Globus pallidus (tissue), 1 donor: ENCODE data around the gene TMEM132A.
"Not testable (repeated sequence)": the region's sequence is repeated elsewhere in the genome, so short reads cannot be mapped to it uniquely, and the experiment has no call there.

Source experiments
- DNase-seq: peaks from one replicate; pipeline ENCODE4 v3.0.0-alpha.2; 2015; ENCODE audit warnings: low spot score

The TMEM132A gene

GRCh38 chr11:60905047-60905446, 19.2 kb upstream of the TMEM132A start:
- no peak for DNase-seq

DNA sequence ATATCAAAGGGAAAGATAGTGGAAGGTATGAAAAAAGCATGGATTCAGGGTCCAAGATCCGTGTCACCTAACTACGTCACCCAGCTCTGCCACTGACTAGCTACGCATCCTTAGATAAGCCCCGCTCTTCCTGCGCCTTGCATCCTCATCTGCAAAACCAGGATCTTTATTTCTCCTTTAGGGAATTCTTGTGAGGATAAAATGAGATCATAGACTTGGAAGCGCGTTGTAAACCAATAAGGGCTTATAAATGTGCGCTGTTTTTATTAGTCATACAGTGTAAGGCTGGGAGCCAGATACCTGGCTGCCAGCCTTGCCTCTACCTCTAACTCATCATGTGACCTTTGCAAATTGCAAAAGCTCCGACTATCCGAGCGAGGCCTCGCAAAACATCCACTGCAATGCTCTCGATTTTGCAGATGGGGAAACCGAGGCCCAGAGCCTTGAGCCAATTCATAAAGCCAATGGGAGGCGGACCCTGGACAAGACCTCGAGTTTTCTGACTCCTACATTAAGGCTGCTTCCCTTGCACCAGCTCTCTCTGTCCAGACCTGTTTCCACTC, 18.6 kb upstream of the TMEM132A start:
- DNase-seq = no peak

DNA sequence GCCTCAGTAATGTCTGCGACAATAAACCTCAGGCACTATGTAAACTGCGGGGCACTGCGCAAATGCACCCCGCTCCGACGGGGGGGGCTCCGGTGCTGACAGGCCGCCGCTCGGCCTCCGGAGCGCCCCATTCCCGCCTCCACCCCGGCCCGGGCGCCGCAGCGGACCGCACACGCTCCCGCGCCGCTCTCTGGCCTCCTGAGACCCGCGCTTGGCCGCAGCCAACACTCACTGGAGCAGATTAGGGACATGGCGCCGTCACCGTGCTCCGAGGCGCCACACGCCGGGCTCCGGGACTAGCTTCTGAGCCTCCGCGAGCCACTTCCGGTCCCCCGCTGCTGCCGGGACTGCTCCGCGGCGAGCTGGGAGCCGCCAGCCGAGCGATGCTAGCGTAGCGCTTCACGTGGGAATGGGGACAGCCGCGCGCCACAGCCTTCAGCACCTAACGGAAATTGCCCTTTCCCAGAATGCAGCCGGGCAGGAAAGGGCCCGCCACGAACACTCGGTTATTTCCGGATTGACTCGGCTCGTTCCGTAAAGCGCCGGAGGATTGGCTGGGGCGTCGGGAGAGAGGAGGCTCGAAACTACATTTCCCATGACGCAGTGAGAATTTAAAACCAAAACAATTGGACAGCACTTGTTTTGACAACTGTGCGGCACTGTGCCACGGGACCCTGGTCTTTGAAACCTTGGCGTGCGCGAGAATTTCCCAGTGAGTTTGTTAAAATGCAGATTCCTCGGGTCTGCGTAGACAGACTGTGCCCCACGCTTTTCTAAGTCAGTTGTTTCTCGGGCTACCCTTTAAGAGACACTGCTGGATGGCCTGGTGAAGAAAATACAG, 17.9 kb upstream of the TMEM132A start, which contains the start of gene PRPF19:
PRPF19 (minus strand) TSS at position 454 of the 841 bp plus-strand sequence; CDS start at position 251, 203 bp downstream.
- DNase-seq = peak; percentile 97

DNA sequence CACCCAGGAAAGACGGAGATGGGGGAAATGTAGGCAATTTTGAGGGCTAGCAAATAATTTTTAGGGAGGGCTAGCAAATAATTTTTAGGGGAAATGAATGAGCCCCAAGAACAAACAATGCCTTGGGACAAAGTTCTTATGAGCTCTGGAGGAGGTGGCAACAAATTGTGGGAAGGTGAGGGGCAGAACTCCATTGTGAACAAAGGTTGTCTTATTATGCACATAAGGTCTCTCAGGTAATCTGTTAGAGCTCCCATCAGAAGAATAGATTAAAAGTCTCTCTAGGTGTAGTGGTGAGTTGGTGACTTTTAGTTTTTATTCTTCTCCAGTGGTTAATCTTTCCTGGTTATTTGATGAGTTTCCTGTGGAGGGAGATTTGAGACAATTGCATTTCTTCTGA, 15.5 kb upstream of the TMEM132A start:
- no peak for DNase-seq

DNA sequence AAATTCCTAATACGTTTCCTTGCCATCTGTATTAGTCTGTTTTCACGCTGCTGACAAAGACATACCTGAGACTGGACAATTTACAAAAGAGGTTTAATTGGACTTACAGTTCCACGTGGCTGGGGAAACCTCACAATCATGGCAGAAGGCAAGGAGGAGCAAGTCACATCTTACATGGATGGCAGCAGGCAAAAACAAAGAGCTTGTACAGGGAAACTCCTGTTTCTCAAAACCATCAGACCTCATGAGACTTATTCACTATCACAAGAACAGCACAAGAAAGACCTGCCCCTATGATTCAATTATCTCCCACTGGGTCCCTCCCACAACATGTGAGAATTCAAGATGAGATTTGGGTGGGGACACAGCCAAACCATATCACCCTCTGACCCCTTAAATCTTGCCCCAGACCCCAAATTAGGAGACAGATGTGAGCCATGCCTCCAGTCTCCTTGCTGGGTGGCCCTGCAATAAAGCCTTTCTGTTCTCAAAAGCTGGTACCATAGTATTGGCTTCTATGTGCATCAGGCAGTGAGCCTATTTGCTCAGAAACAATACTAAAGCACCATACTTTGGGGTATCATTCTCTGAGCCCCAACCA, 14.5 kb upstream of the TMEM132A start:
- DNase-seq = not testable (repeated sequence)

DNA sequence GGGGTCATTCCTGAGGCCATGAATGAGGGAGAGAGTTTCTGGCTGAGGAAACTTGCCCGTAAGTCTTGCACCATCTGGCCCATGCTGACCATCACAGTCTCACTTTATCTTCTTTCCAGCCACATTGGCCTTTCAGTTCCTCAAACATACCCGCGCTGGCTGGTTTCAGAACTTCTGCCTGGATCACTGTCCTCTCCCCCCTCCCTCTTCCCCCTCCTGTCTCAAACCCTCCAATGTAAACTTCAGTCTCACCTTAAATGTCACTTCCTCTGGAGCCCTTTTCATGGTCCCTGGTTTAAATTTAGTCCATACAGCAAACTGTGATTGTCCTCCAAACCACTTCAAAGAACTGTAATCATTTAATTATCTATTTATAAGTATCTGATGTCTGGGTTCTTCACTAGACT, 14.0 kb upstream of the TMEM132A start:
- DNase-seq = no peak

- DNase-seq = no peak
Observed at GRCh38 chr11:60910711-60911380, 13.4 kb upstream of the TMEM132A start.

- no peak for DNase-seq
Observed at GRCh38 chr11:60912223-60912850, 11.9 kb upstream of the TMEM132A start.

- no peak for DNase-seq
Observed at GRCh38 chr11:60912851-60913528, 11.3 kb upstream of the TMEM132A start.

DNA sequence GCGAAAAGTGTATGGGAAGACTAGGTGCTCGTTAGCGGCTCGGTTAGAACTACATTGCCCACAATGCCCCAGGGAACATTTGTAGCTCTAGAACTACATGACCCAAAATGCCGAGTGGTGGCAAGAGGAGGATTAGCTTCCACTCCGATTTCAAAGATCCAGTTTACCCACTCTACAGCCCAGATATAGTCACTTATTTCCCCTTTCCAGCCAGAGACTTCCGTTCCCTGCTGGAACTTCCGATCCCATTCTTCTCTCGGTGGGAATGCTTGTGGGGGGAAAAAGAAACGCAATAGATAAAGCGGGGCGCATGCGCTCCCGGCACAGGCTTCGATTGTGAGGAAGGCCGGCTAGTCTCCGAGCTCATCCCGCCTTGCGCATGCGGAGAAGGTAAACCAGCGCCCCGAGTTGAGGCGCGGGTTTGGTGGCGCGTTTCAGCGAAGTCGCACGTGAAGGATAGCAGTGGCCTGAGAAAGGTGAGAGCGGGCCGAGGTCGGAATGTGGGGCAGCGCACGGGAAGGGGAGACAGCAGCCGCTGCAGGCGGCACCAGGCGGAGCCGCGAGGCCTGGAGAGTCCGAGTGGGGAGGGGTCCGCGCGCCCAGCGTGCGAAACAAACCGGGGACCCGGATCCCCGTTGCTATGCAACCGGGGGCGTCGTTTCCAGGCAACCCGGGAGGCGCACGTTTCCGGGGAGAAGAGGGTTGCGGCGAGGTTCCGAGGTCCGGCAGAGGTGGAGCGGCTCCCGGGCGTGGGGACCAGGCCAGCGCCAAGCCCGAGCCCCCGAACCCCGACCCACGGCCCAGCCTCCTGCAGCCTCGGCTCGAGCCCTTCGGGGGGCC, 10.2 kb upstream of the TMEM132A start, which contains the start of gene TMEM109:
TMEM109 (plus strand) TSS at position 366 of the 840 bp plus-strand sequence. CDS start 5,536 bp downstream, outside the sequence.
- DNase-seq = peak; percentile 95

GRCh38 chr11:60914633-60915247, 9.5 kb upstream of the TMEM132A start:
- no peak for DNase-seq

DNA sequence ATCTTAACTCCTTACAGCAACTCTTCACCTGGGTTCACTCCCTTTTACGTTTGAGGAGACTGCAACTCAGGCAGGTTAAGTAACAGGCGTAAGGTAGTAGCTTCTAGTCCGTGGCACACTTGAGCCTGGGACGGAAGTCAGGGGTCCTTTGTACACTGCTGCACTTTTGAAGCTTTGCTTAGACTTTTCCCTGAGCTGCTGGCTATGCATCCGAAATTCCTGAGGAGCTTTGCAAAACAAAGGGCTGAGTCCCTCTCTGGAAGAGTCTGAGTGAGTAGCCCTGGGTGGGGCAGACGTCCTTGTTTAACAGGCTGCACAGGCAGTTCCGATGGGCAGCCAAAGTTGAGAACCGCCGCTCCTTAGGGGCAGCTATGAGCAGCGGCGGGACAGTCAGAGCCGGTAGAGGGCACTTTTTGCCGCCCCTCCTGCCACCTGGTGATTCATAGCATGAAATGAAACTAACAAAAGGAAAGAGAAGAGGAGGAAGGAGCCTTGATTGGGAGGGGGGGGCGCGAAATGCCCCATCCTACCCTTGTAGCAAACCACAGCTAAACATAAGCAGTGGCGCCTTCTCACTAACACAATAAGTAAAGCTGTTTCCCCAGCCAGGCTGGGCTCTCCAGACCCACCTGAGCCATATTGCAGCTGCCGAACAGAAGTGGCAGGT, 8.9 kb upstream of the TMEM132A start:
- DNase-seq = no peak

- no peak for DNase-seq
Observed at GRCh38 chr11:60916669-60917206, 7.5 kb upstream of the TMEM132A start.

GRCh38 chr11:60917267-60917666, 7.0 kb upstream of the TMEM132A start:
- DNase-seq = no peak

- no peak for DNase-seq
Observed at GRCh38 chr11:60918251-60918938, 5.9 kb upstream of the TMEM132A start.

DNA sequence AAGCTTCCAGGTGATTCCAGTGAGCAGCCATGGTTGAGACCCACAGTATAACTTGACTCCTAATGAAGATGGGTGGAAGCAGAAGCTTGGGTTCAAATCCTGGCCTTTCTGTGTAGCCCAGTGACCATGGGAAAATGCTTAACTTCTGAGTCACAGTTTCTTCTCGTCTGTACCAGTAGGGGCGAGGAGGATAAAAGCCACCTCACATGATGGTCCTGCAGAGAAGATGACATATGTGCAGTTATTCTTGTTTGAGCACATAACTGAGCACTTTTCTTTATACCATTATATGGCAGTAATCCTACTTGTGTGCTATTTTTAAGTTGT, 5.4 kb upstream of the TMEM132A start:
- no peak for DNase-seq

DNA sequence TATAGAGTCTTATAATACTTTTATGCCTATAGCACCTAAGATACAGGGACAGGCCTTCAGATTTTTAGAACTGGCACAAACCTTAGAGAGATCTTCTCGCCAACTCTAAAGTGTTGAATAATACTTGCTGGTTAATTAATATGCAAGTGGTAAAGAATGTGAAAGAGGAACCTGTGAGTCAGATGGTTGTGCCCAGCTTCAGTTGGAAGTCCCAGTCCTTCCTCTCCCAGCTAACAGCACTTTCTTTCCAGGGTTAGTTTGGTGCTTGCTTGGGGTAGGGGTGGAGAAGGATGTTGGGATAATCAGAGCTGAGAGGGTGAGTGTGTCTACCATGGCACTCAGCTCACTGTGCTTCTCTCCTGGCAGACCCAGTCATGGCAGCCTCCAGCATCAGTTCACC, 4.9 kb upstream of the TMEM132A start:
- DNase-seq = no peak

DNA sequence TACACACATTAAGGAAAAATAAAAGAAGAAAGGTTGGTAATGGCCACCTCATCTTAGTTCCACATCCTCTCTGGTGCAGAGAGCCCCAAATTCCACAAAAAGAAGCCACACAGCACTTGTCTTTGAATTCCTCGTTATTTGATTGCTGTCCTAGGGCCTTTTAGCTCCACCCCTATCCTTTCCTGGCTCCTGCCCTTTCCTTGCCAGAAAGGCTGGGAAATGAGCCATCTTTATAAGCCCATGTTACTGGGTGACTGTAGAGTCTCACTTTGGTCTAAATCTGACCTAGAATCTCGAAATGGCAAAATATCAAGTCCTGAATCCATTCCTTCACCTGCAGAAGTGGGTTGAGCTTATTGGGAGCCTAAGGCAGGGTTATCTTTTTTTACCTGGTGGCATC, 4.3 kb upstream of the TMEM132A start:
- no peak for DNase-seq

- no peak for DNase-seq
Observed at GRCh38 chr11:60921259-60921658, 3.0 kb upstream of the TMEM132A start.
